Memory B cell (primary cell): Measurements from ENCODE around the gene IMPDH1.

Source experiments
- ATAC-seq: fragments of 150-1000 bp; cut with Tn5 transposase; 2 replicates; pipeline ENCODE4 v1.10.0; 2021; ENCODE audit warnings: low read depth, mild to moderate bottlenecking, moderate library complexity
- DNase-seq, 2 donors: peaks; one replicate each; pipeline ENCODE4 v3.0.0; 2022; ENCODE audit warnings: low spot score in 2 of 2
- H3K27ac Mint-ChIP-seq: one replicate; pipeline ENCODE4 v1.8.0; 2022; ENCODE audit warnings: mild to moderate bottlenecking, moderate library complexity, mixed read lengths
- H3K27me3 Mint-ChIP-seq: one replicate; pipeline ENCODE4 v1.8.0; 2022; ENCODE audit warnings: mixed read lengths
- H3K36me3 Mint-ChIP-seq: one replicate; pipeline ENCODE4 v1.8.0; 2022; ENCODE audit warnings: mild to moderate bottlenecking, mixed read lengths
- H3K4me1 Mint-ChIP-seq: one replicate; pipeline ENCODE4 v1.8.0; 2022; ENCODE audit warnings: mixed read lengths
- H3K4me3 Mint-ChIP-seq: one replicate; pipeline ENCODE4 v1.8.0; 2022; ENCODE audit warnings: mild to moderate bottlenecking, moderate library complexity, mixed read lengths
- H3K9me3 Mint-ChIP-seq: one replicate; pipeline ENCODE4 v1.8.0; 2022; ENCODE audit warnings: mixed read lengths

Gene IMPDH1

GRCh38 chr7:128379900-128380479 is 29.8 kb downstream of the IMPDH1 start:
- no peaks in the 10 kb centered on the region for H3K4me1 Mint-ChIP-seq
- H3K27me3 Mint-ChIP-seq, result no peaks in the 10 kb centered on the region
- no peak overlapping the region for H3K27ac Mint-ChIP-seq
- DNase-seq (no peak), ATAC-seq (no peak)
- H3K36me3 Mint-ChIP-seq, result no peaks in the 10 kb centered on the region
- no peaks in the 10 kb centered on the region for H3K9me3 Mint-ChIP-seq
- no peak overlapping the region for H3K4me3 Mint-ChIP-seq

GRCh38 chr7:128378637-128379036 is 31.1 kb downstream of the IMPDH1 start:
- Mint-ChIP-seq H3K4me3 (no peak overlapping the region), H3K36me3 (peaks cover 2% of the 10 kb centered on the region), H3K27ac (no peak overlapping the region), H3K9me3 (peaks cover 4% of the 10 kb centered on the region), H3K27me3 (peaks cover 4% of the 10 kb centered on the region), H3K4me1 (no peaks in the 10 kb centered on the region)
- DNase-seq, result no peak
- no peak for ATAC-seq

- no peaks in the 10 kb centered on the region for H3K4me1 Mint-ChIP-seq
- DNase-seq, result no peak
- H3K27me3 Mint-ChIP-seq, result peaks cover 8% of the 10 kb centered on the region
- H3K27ac Mint-ChIP-seq, result no peak overlapping the region
- H3K9me3 Mint-ChIP-seq, result peaks cover 4% of the 10 kb centered on the region
- H3K4me3 Mint-ChIP-seq, result no peak overlapping the region
- no peak for ATAC-seq
- H3K36me3 Mint-ChIP-seq, result peaks cover 4% of the 10 kb centered on the region
Observed at GRCh38 chr7:128376077-128376476, 33.7 kb downstream of the IMPDH1 start.

GRCh38 chr7:128374041-128374440 is 35.7 kb downstream of the IMPDH1 start:
- H3K4me1 Mint-ChIP-seq, result no peaks in the 10 kb centered on the region
- H3K27me3 Mint-ChIP-seq, result peaks cover 10% of the 10 kb centered on the region
- H3K27ac Mint-ChIP-seq, result no peak overlapping the region
- peaks cover 4% of the 10 kb centered on the region for H3K36me3 Mint-ChIP-seq
- DNase-seq, result no peak
- no peak overlapping the region for H3K4me3 Mint-ChIP-seq
- no peak for ATAC-seq
- H3K9me3 Mint-ChIP-seq, result peaks cover 4% of the 10 kb centered on the region

GRCh38 chr7:128373606-128374005 is 36.2 kb downstream of the IMPDH1 start:
- no peak for ATAC-seq
- no peak for DNase-seq
- Mint-ChIP-seq H3K4me1 (no peaks in the 10 kb centered on the region), H3K36me3 (peaks cover 4% of the 10 kb centered on the region), H3K4me3 (no peak overlapping the region), H3K9me3 (peaks cover 4% of the 10 kb centered on the region), H3K27me3 (peaks cover 10% of the 10 kb centered on the region), H3K27ac (no peak overlapping the region)

GRCh38 chr7:128370491-128370890 is 39.3 kb downstream of the IMPDH1 start:
- ATAC-seq (no peak), DNase-seq (no peak)
- no peaks in the 10 kb centered on the region for H3K4me1 Mint-ChIP-seq
- peaks cover 4% of the 10 kb centered on the region for H3K9me3 Mint-ChIP-seq
- peaks cover 16% of the 10 kb centered on the region for H3K27me3 Mint-ChIP-seq
- peaks cover 4% of the 10 kb centered on the region for H3K36me3 Mint-ChIP-seq
- no peak overlapping the region for H3K4me3 Mint-ChIP-seq
- no peak overlapping the region for H3K27ac Mint-ChIP-seq

GRCh38 chr7:128366986-128367385 is 42.8 kb downstream of the IMPDH1 start:
- Mint-ChIP-seq H3K27ac (no peak overlapping the region), H3K36me3 (peaks cover 2% of the 10 kb centered on the region), H3K4me1 (peaks cover 4% of the 10 kb centered on the region), H3K27me3 (peaks cover 30% of the 10 kb centered on the region), H3K9me3 (no peaks in the 10 kb centered on the region), H3K4me3 (no peak overlapping the region)
- ATAC-seq, result no peak
- DNase-seq, result no peak

- peaks cover 8% of the 10 kb centered on the region for H3K4me1 Mint-ChIP-seq
- H3K27me3 Mint-ChIP-seq, result peaks cover 32% of the 10 kb centered on the region
Observed at GRCh38 chr7:128366300-128366699, 43.5 kb downstream of the IMPDH1 start.

GRCh38 chr7:128365432-128365831 is 44.4 kb downstream of the IMPDH1 start:
- H3K27me3 Mint-ChIP-seq, result peaks cover 36% of the 10 kb centered on the region
- DNase-seq, result no peak
- H3K36me3 Mint-ChIP-seq, result no peaks in the 10 kb centered on the region
- ATAC-seq, result no peak
- H3K4me1 Mint-ChIP-seq, result peaks cover 14% of the 10 kb centered on the region
- H3K9me3 Mint-ChIP-seq, result no peaks in the 10 kb centered on the region
- no peak overlapping the region for H3K4me3 Mint-ChIP-seq
- H3K27ac Mint-ChIP-seq, result no peak overlapping the region

More at GRCh38 chr7:128366300-128366699, 43.5 kb downstream of the IMPDH1 start:
- Mint-ChIP-seq H3K4me3 (no peak overlapping the region), H3K9me3 (no peaks in the 10 kb centered on the region), H3K27ac (no peak overlapping the region), H3K36me3 (no peaks in the 10 kb centered on the region)
- ATAC-seq (no peak), DNase-seq (no peak)

GRCh38 chr7:128364166-128364870 is 45.5 kb downstream of the IMPDH1 start:
- Mint-ChIP-seq H3K9me3 (no peaks in the 10 kb centered on the region), H3K4me3 (no peak overlapping the region), H3K27me3 (peaks cover 36% of the 10 kb centered on the region), H3K36me3 (no peaks in the 10 kb centered on the region), H3K4me1 (peaks cover 14% of the 10 kb centered on the region), H3K27ac (no peak overlapping the region)
- DNase-seq (no peak), ATAC-seq (no peak)

GRCh38 chr7:128363261-128363721 is 46.5 kb downstream of the IMPDH1 start:
- ATAC-seq (no peak), DNase-seq (no peak)
- H3K27ac Mint-ChIP-seq, result no peak overlapping the region
- H3K27me3 Mint-ChIP-seq, result peaks cover 42% of the 10 kb centered on the region
- H3K4me3 Mint-ChIP-seq, result no peak overlapping the region
- H3K4me1 Mint-ChIP-seq, result peaks cover 14% of the 10 kb centered on the region
- no peaks in the 10 kb centered on the region for H3K36me3 Mint-ChIP-seq
- no peaks in the 10 kb centered on the region for H3K9me3 Mint-ChIP-seq

- Mint-ChIP-seq H3K27me3 (peaks cover 44% of the 10 kb centered on the region), H3K36me3 (no peaks in the 10 kb centered on the region), H3K4me3 (peak overlapping the region; percentile 50), H3K9me3 (no peaks in the 10 kb centered on the region), H3K27ac (no peak overlapping the region), H3K4me1 (peaks cover 14% of the 10 kb centered on the region)
- ATAC-seq, result no peak
- DNase-seq, result no peak
Observed at GRCh38 chr7:128362670-128363069, 47.1 kb downstream of the IMPDH1 start.

- peak within 1 kb of the TSS; percentile 23 for H3K27ac Mint-ChIP-seq
- peaks cover 41% of the 10 kb centered on the region for H3K27me3 Mint-ChIP-seq
- peaks cover 14% of the 10 kb centered on the region for H3K4me1 Mint-ChIP-seq
Observed at GRCh38 chr7:128361411-128362379, 48.1 kb downstream of the IMPDH1 start, which contains the start of gene PRRT4. Gene PRRT4, minus strand, starts transcription at chr7:128361690.

GRCh38 chr7:128360359-128360678 is 49.5 kb downstream of the IMPDH1 start:
- ATAC-seq (no peak), DNase-seq (no peak)
- no peaks in the 10 kb centered on the region for H3K9me3 Mint-ChIP-seq
- H3K4me3 Mint-ChIP-seq, result no peak overlapping the region
- H3K27ac Mint-ChIP-seq, result no peak overlapping the region
- H3K4me1 Mint-ChIP-seq, result peaks cover 14% of the 10 kb centered on the region
- H3K36me3 Mint-ChIP-seq, result no peaks in the 10 kb centered on the region
- peaks cover 37% of the 10 kb centered on the region for H3K27me3 Mint-ChIP-seq

More at GRCh38 chr7:128361411-128362379, 48.1 kb downstream of the IMPDH1 start, which contains the start of gene PRRT4:
- no peaks in the 10 kb centered on the region for H3K9me3 Mint-ChIP-seq
- peak in 1 of 2 donors; percentile 47 for DNase-seq
- peak; percentile 72 for ATAC-seq
- peak within 1 kb of the TSS; percentile 94 for H3K4me3 Mint-ChIP-seq
- no peaks in the 10 kb centered on the region for H3K36me3 Mint-ChIP-seq
